C4-2B (cell line): ENCODE data around the gene AGXT2.

Source experiments
- CTCF ChIP-seq: fragments of 450-650 bp; conservative IDR thresholded peaks from 2 replicates; pipeline ENCODE4 v1.5.1; 2017; ENCODE audit warnings: mild to moderate bottlenecking
- ZFX ChIP-seq: fragments of 450-650 bp; IDR thresholded peaks from 2 replicates; pipeline ENCODE4 v1.6.1; 2017

DNA sequence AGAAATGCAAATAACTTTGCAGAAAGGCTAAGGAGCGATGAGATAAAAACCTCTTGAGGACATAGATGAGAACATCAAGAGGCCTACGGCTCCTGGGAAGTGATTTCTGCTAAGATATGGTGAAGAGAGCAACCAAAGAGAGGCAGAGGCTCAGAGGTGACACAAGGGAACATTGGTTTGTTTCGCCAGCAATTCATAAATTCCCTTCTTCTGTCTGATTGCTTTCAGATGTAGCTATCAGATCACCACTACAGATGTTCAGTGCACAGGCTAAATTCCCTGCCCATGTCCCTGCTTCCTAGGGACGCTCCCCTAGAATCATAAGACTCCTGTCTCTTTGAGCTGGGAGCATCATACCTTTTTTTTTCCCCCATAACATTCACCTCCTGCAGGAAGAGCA lies 11.2 kb downstream of the AGXT2 start:
- TF ChIP-seq CTCF (no peak), ZFX (no peak)
